C4-2B (cell line): ENCODE measurements around the gene PTOV1.

Source experiments
- CTCF ChIP-seq: fragments of 450-650 bp; conservative IDR thresholded peaks from 2 replicates; pipeline ENCODE4 v1.5.1; 2017; ENCODE audit warnings: mild to moderate bottlenecking
- ZFX ChIP-seq: fragments of 450-650 bp; IDR thresholded peaks from 2 replicates; pipeline ENCODE4 v1.6.1; 2017

- no peak for TF ChIP-seq CTCF
- no peak for TF ChIP-seq ZFX
These were observed 6.3 kb downstream of the PTOV1 start for GRCh38 chr19:49857061-49857837.
